OCI-LY7 (cell line): ENCODE measurements around the gene ELK3.

Source experiments
- EZH2phosphoT487 ChIP-seq: fragments of 200-600 bp; sonication (generic); IDR thresholded peaks from 2 replicates; pipeline ENCODE4 v1.6.1; 2018; ENCODE audit warnings: low read depth, borderline replicate concordance, mild to moderate bottlenecking, mixed run types, antibody characterized with exemption, low read length, moderate library complexity, mixed read lengths
- TF ChIP-seq, protein P1 (sequence below): fragments of 200-600 bp; sonication (generic); conservative IDR thresholded peaks from 2 replicates; pipeline ENCODE4 v1.5.1; 2014; ENCODE audit warnings: mild to moderate bottlenecking, antibody characterized with exemption, low read length, moderate library complexity, mixed read lengths

DNA sequence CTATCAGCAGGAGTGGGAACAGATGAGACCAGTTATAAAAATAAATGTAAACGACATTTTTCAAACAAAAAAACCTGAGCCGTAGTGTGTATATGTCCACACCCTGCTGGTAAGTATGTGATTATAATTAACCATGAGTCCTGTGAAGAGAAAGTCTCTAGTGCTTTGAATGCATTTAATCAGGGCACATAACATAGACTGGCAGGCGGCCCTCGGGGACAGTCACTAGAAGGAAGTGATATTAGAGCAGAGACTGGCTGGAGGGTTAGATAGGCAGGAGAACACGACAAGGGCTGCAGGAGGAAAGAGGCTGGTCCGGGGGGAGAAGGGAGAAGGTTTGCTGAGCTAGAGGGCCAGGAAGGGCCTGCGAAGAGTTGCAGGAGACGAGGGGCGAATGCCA, 23.8 kb upstream of the ELK3 start:
- TF ChIP-seq, protein P1, sequence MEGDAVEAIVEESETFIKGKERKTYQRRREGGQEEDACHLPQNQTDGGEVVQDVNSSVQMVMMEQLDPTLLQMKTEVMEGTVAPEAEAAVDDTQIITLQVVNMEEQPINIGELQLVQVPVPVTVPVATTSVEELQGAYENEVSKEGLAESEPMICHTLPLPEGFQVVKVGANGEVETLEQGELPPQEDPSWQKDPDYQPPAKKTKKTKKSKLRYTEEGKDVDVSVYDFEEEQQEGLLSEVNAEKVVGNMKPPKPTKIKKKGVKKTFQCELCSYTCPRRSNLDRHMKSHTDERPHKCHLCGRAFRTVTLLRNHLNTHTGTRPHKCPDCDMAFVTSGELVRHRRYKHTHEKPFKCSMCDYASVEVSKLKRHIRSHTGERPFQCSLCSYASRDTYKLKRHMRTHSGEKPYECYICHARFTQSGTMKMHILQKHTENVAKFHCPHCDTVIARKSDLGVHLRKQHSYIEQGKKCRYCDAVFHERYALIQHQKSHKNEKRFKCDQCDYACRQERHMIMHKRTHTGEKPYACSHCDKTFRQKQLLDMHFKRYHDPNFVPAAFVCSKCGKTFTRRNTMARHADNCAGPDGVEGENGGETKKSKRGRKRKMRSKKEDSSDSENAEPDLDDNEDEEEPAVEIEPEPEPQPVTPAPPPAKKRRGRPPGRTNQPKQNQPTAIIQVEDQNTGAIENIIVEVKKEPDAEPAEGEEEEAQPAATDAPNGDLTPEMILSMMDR, result no peak
- no peak for TF ChIP-seq EZH2phosphoT487
